GM18907 (cell line): ENCODE results near the gene LIF.

Source experiments
- ATAC-seq: cut with Tn5 transposase; IDR thresholded peaks from one replicate; pipeline ENCODE4 v1.9.1; 2021; ENCODE audit warnings: mild to moderate bottlenecking, moderate library complexity; ENCODE audit not compliant: unreplicated experiment

The LIF gene

DNA sequence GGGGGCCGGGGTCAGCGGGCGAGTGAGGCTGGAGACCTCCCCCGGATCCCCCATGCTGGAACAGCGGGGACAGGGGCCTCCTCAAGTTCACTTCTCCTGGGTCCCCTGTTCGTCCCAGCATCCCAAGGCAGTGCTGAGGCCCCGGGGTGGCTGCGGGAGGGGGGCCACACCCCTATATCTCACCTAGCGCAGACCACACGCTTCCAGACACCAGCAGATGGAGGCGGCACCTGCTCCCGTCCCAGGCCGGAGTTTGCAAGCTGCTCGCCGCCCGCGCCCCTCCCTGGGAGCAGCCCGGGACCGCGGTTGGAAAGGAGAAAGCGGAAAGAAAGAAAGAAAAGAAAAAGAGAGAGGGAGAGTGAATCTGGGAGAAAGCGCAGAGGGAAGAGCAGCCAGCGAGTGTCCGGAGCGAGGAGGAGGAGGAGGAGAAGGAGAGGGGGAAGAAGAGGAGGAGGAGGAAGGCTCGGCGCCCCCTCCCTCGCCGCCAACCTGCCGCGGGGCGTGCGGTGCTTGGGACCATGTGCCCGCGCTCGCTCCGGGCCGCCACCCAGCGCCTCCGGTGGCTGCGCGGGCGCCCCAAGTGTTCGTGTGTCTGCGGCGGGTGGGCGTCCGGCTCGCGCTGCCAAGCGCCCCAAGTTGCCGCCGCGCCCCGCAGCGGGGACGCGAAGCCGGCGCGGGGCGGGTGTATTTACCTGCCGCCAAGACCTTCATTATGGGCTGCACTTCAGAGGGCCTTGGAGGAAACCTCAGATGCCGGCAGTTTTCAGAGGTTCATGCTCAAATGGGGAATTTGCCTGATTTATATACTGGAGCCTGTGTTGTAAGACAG, at the start of gene LIF:
LIF (minus strand) TSS at position 775 of the 829 bp plus-strand sequence; CDS start at position 711, 64 bp downstream.
- no peak for ATAC-seq

DNA sequence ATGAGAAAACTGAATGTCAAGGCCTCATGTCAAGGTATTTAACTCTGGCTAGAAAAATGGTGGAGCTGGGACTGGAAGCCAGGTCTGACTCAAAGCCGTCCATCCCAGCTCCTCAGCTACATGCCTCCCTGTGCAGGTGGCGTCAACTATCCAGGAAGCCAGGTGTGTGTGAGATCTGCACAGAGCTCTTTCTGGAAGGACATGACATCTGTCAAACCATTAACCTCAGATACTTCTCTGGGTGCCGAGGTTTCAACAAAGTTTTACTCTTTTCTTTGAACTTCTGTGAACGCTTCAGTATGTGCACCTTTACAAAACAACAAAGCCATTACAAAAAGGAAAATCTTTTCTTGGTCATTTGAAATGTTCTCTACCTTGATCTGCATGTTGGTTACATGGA, 49.8 kb upstream of the LIF start:
- ATAC-seq: no peak

DNA sequence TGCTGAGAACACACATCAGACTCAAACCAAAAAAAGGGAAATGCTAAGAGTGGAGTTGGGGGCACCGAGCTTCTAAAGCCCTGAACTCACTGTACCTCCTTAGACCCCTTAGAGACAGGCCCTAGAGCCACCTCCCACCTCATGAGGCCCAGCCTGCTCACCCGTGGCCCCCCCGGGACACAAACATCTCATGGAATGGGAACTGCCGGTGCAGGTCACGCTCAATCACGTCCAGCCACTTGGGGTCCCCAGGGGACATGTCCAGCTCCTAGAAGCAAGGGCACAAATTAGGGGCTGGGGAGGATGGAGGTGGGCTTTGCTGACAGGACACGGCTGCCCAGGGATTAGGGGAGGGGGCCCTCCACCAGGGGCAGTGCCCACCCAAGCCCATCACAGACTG, 49.0 kb upstream of the LIF start:
- ATAC-seq: no peak

DNA sequence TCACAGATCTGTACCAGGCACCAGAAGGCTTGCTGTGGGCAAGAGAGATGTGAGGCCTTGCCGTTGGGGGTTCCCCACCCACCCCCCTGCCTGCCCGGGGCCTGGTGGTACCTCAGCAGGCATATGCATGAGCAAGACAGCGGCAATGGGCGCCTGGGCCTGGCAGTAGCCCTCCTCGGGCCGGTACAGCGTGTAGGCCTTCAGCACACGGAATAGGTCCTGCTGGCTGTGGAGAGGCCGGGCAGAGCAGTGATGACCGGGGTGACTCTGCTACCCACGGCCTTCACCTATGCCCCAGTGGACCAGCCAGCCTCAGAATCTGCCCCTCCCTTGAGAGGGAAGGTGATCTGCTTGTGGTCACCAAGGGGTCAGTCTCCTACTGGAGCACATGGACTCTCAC, 48.3 kb upstream of the LIF start:
- ATAC-seq: no peak

DNA sequence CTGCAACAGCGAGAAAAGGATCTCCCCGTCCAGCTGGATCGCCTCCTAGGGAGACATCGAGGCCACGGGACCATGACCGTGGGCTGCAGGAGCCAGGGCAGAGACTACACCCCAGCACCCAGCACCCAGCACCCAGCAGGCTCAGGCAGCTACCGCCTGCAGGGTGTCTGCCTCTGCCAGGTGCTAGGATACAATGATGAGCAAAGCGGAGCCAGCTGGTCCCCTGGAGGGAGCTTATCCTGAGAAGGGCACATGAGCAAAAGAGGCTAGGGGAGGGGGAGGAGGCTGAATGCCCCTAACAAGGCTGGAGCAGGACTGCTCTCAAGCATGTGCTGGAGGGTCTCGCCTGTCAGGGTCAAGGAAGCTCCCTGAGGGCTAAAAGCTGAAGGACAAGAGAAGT, 47.5 kb upstream of the LIF start:
- no peak for ATAC-seq

DNA sequence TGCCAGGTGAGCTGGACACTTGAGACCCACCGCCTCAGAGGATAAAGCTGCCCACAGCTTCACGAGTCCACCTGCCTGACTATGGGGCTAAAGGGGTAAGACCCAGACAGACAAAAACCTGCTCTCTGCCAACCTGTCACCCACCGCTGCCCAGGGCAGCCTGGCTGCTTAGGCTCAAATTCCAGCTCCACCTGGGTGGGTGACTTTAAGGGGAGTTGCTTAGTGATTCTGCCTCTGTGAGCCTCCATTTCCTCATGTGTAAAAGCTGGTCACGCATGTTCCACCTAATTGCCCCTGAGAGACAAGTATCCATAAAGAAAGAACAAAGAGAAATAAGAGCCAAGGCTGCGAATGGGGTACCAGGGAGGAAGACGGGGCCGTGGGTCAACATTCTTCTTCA, 46.5 kb upstream of the LIF start:
- no peak for ATAC-seq

DNA sequence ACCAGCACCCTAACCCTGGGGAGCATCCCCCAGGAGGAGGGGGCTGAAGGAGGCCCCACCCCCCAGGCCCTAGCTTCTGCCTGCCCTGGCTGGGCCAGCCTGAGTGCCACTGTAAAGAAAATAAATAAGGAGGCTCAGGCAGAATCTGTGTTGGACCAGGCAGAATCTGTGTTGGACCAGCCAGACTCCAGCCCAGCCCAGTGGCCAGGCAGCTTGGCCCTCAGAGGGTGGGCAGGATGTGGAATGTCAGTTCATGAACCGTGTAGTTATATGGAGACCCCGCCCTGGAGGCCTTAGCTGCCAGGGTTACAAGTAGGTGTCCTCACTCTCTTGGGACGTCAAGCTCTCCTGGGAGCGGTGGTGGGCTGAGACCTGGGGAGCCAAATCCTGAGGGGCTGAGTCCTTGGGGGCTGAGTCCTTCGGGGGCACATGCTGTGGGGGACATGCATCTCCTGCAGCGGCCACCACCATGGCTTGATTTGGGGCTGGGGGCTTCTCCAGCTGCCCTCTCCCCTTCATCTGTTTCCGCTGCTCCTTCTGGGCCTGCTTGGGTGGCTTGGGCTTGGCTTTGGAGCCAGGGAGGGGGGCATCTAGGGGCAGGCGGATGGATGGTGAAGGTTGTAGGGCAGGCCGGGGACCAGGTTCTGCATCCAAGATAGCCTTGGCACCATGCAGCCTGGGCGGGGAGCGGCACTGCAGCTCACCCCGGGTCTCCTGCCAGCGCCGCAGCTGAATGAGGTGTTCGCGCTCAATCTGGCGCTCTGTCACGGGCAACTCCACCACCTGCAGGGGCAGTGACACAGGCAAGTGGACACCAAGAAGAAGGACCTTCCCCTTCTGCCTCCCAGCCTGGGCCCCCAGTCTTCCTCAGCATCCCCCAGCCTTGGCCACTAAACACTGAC, 45.8 kb upstream of the LIF start:
- ATAC-seq: no peak

DNA sequence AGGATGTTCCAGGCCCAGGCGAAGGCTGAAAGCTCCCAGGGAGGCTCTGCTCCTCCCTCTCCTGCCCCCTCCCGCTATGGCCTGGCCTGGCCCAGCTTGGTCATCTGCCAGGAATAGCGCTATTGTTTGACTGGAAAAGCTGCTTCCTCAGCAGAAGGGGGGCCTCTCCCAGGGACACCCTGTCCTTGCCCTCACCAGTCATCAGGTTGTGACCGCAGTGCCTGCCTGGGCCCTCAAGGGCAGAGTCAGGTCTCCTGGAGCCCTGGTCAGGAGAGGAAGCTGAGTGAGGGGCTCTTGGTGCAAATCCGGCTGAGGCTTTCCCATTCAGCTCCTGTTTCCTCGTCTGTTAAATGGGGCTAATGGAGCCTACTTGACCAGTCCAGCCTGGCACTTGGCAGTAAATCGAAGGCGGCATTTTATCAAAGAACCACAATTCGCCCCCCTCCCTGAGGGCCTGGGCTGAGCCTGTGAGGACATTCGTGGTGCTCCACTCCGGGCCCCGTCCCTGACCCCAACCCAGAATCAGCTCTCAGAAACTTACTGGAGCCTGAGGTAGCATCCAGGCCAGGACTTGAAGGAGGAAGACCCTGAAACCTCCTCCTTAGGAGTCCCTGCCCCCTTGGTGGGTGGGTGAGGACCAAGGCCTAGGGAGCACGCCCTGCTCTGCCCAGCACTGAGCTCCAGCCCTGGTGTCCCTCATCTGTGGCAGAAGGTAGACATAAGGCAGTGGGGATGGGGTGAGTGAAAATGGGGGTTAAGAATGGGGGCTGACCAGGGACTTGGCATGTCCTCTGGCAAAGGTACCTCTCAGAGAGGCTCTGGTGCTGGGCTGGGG, 44.7 kb upstream of the LIF start:
- no peak for ATAC-seq

DNA sequence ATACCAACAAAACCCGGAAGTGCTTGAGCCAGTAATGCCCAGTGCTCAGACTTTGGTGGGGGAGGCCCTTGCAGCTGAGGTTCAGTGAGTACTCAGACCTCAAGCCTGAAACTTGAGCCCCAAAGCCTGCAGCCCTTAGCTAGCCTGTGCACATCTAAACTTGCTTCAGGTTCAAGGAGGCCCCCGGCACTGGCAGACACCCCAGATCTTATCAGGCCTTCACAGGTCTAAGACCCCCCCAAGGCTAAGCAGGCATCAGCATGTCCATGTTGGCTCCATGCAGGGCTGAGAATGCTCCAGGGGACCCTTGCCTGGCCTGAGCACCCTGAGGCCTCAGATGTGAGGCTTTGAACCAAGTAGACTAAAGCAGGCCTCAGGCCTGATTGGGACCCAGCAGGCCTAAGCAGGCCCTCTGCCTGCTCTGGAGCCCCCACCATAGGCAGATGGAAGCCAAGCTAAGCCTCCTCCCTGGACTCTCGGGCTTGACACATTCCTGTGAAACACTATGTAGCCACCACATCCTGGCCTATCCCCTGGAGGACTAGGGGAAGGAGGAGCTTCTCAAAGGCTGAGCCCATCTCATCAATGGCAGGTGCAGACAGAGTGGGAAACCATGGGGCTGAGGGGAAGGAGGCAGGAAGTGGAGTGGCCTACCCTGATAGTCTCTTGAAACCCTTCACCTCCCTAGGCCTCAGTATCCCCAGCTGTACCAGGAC, 43.9 kb upstream of the LIF start:
- ATAC-seq: no peak

DNA sequence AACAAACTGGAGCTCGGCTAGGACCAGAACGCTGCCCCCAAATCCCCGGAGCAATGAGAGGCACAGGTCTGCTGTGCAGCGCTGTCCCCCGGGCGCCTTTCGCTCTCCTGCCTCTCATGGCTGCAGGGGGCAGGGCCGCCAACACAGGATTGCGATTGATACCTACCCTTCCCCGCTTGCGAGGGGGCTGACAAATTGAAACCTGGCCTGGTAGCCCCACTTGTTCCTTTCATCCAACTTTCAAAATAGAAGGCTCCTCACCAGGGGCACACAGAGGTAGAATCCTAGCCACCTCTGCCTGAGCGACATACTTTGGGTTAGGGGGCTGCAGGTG, 43.4 kb upstream of the LIF start:
- ATAC-seq: peak; percentile 23

DNA sequence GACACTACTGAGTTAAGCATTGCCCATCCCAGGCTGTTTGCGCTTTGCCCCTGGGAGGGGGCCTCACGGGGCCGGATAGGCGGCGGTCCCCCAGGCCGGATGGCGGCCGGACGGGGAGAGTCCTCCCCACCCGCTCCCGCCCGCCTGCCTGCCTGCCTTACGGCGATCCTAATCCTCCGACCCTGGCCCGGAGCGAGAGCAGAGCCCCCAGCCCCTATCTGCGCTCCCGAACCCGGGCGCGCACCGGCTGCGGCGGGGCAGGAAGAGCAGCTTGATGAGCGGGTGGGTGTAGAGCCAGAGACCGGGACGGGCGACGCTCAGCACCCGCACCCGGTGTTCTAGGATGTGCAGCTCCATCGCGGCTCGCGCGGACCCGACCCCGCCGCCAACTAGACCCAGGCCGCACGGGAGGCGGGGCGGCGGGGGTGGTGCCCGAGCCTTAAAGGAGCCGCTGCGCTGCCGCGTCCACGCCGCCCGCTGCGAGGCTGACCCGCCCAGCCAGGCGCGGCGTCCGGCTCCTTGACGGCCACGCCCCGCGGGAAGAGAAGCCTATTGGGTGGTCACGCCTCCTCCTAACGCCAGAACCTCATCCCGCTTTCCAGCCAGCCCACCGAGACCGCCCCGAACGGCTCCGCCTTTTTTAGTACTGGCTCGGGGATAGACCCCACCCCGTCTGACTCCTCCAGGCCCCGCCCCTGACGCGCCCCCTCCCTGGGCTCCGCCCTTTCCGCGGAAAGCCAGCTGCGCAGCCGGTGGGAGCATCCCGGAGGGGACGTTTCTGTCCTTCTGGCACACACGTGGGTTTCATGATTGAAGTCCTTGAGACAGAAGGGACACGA, 42.8 kb upstream of the LIF start, which contains the start of gene CASTOR1:
CASTOR1 (minus strand) TSS at position 365 of the 839 bp plus-strand sequence; CDS start at position 357, 8 bp downstream.
- peak; percentile 55 for ATAC-seq

DNA sequence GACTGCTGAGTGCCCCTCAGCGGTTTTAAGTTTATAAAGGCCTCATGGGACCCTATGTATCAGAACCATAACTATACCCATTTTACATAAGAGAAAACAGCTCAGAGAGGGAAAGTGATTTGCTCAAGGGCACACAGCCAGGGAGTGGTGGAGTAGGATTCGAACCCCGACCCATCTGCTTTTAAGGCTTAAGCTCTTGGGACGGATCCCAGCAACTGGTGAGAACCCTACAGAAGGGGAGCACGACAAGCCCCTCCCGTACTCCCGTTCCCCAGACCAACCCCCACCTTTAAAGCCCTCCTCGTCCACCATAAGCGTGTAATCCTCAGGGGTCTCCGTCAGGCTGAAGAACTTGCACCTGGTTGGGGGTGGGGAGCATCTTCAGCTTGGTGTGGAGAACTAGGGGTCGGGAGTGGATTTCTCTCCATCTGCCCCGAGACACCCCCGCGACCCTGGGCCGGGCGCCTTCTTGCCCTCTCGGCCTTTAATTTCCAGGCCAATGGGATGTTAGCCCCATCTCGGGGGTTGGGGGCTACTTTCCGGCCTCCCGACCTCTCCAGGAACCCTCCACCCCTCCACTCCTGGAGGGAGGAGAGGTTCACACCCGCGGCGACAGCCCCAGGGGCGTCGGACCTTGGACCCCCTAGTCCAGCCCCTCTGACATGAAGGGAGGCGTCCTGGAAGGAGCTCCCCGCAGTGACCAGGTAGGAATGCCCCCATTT, 42.0 kb upstream of the LIF start:
- ATAC-seq: no peak

DNA sequence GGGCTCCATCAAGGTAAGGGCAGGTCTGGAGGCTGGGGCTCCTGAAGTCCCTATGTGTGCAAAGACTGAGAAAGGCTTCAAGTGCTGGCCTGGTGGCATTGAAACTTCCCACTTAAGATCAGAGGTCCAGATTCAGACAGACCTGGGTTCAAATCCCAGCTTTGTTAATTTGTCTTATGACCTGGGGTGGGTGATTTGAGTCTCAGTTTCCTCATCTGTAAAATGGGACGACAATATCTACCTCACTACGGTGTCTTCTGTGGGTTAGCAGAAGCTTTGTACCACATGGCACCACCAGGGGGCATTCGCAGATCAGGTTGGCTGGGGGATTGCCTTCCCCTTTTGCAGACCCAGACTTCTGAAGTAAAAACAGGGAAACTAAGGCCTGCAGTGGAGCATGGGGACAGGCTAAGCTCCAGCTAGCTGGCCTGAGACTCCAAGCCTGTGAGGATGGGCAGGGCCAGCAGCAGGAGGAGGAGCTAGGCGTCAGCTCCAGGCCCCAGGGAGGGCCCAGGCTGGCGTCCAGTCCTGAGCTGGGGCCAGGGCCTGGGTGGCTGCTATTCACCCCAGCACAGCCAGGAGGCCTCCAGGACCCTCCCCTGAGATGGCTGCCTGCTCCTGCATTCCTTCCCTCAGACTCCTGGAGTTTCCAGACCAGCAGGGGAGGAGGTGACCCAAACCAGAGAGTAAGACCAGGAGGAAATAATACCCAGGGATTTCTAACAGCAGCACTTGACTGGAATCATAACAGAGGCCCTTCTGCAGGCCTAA, 41.3 kb upstream of the LIF start:
- ATAC-seq: no peak

DNA sequence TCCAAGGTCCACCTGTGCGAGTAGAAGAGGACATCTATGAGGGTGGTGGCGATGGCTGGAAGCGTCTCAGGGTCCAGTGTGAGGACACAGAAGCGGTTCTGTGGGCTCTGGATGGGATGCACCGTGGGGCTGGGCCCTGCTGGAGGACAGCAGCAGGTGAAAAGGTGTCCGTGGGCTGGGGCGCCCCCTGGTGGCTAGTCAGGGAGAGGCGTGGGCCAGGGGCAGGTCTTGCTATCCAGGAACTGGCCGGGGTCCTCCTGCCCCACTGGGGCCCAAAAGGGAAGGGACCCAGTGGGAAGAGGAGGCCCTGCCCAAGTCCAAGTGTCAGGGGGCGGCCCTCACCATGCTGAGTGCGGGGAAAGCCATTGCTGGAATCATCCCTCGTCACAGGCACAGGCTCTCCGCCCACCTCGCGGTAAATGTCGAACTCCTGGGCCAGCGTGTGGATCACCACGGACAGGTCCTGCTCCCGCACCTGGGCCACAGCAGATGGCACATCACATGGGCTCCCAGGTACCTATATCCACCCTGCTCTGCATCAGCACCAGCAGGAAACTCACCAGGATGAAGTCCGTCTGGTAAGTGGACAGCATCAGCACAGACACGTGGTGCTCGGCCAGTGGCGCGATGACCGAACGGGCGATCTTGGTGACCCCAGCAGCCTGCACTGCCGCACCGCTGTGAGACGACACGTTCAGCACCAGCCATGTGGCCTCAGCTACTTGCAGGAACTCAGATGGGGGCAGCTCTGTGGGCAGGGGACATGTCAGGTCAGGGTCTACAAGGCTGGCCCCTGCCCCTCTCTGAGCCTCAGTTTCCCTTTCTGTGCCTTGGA, 40.5 kb upstream of the LIF start:
- no peak for ATAC-seq

DNA sequence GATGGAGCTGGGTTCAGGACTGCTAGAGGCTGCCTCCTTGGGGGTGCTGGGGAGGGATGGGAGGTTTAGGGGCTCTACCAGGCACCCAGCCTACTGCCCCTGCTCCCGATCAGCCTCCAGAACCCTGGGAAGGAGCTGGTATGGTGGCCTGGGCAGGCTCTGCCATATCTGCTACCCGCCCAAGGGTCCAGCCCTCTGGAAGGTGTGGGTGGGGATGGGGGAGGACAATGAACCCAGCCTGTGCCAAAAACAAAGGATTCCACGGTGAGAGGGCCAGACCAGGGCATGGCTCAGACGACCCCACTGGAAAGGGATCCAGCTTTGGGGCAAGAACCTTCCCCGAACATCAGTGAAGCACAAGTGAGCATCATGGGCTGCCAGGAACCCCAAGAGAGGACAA, 39.8 kb upstream of the LIF start:
- ATAC-seq: no peak

DNA sequence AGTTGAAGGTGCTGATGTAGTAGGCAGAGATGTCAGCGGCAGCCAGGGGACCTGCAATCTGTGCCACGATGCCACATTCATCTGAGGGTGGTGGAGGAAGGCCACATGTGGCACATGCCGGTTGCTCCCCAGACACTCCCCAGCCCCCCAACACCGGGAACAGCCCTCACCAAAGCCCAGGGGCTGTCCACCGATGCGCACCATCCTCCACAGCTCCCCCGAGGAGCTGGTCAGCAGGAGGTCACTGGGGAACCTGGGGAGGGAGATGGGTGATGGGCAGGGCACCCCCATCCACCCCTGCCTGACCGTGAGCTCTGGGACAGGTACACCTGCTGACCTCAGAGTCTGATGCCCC, 39.3 kb upstream of the LIF start:
- no peak for ATAC-seq

DNA sequence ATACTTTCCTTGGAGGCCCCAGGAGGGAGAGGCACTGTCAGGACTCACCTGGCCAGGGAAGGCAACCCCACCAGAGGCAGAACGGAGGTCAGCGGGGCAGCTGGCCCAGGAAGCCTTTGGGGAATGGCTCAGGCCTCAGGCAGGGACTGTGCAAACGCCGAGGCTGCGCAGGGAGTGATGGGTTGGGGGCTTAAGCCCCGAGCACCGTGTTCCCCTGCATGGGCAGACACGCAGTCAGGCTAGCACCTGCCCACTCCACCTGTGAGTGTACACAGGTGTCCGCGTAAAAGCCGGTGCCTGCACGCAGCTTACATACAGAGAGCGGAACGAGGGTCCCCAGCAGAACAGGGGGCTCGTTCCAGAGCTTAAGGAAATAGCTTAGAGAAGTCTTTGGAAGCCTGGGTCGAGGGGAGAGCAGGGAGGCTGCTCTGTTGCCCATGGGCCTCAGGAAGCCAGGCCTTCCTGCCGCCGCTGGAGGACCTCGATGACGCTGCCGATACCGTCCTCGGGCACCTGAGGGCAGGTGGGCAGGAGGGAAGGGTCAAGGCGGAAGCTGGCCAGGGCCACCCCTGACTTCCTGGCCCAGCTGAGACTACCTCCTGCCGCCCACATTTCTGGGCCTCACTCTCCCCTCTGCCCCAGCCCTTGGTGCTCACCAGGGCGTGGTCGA, 38.8 kb upstream of the LIF start:
- no peak for ATAC-seq
